BJ (cell line): ENCODE data around the gene COBL. TPM values are rescaled to one million over a fixed set of nuclear protein-coding genes. Genes with fewer than 3 reads are reported as not detected.

Experiments used
- CTCF ChIA-PET: fragments of 350-600 bp; formaldehyde crosslinking; extraction: SDS; loops from one replicate; lab custom pipeline; 2021; ENCODE audit warnings: antibody characterized with exemption, inconsistent platforms; lab: Yijun Ruan, JAX
- POLR2A ChIA-PET: fragments of 300-600 bp; sonication (Branson Sonifier 250); formaldehyde crosslinking; extraction: SDS; loops from one replicate; lab custom pipeline; 2021; ENCODE audit warnings: antibody characterized with exemption; lab: Charles Lee
- DNase-seq: peaks from one replicate; pipeline ENCODE4 v3.0.0-alpha.2; 2011; ENCODE audit warnings: low read depth
- H3K27me3 ChIP-seq: 2 replicates; pipeline ENCODE4 v1.6.0; 2011; ENCODE audit warnings: low read length; ENCODE audit not compliant: control insufficient read depth, insufficient read depth
- H3K36me3 ChIP-seq: 2 replicates; pipeline ENCODE4 v1.5.1; 2011; ENCODE audit warnings: low read length; ENCODE audit not compliant: control insufficient read depth, insufficient read depth
- H3K4me3 ChIP-seq: 2 replicates; pipeline ENCODE4 v1.5.1; 2011; ENCODE audit warnings: low read depth, mild to moderate bottlenecking, control low read depth, low read length
- polyA plus RNA-seq: library from polyadenylated mRNA; depleted of rRNA; stranded (reverse); fragments of >200 nt; gene quantifications from 2 replicates; pipeline ENCODE4 v1.2.3, GENCODE V29; 2011
- TF ChIP-seq, protein P1 (sequence below): IDR thresholded peaks from 2 replicates; pipeline ENCODE4 v1.5.1; 2011; ENCODE audit warnings: low read depth, mild to moderate bottlenecking, control low read depth, inconsistent platforms, low read length, moderate library complexity; ENCODE audit not compliant: insufficient read depth

The COBL gene
- polyA plus RNA-seq, 1 experiment, result not detected

DNA sequence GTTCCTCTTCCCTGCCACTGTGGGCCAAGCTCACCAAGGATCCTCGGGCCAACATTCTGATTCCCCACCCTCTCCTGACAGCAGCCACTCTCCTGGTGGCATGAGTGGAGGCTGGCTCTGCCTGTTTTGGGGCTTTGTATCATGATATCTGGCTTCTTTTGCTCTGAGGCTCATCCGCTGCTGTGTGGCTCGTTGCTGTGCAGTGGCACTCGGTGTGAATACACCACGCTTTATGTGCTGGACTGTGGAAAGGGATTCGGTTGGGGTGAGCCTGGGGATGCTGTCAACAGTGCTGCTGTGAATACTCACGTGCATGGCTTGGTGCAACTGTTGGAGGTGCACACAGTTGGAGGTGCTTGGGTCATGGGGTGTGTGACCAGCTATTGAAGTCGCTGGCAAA, 208.5 kb downstream of the COBL start:
- Histone ChIP-seq H3K36me3 (no peaks in the 10 kb centered on the region), H3K27me3 (peaks cover 4% of the 10 kb centered on the region; the same call in 1 of the 2 replicates), H3K4me3 (no peak overlapping the region)
- DNase-seq, result no peak
- ChIA-PET POLR2A (no interaction called here), CTCF (interaction anchor here (1.3 kb wide), 1 partner anchor 33 kb away, joined by 3 read pairs; no protein-coding TSS in a partner anchor)
- TF ChIP-seq, protein P1, sequence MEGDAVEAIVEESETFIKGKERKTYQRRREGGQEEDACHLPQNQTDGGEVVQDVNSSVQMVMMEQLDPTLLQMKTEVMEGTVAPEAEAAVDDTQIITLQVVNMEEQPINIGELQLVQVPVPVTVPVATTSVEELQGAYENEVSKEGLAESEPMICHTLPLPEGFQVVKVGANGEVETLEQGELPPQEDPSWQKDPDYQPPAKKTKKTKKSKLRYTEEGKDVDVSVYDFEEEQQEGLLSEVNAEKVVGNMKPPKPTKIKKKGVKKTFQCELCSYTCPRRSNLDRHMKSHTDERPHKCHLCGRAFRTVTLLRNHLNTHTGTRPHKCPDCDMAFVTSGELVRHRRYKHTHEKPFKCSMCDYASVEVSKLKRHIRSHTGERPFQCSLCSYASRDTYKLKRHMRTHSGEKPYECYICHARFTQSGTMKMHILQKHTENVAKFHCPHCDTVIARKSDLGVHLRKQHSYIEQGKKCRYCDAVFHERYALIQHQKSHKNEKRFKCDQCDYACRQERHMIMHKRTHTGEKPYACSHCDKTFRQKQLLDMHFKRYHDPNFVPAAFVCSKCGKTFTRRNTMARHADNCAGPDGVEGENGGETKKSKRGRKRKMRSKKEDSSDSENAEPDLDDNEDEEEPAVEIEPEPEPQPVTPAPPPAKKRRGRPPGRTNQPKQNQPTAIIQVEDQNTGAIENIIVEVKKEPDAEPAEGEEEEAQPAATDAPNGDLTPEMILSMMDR, result no peak

DNA sequence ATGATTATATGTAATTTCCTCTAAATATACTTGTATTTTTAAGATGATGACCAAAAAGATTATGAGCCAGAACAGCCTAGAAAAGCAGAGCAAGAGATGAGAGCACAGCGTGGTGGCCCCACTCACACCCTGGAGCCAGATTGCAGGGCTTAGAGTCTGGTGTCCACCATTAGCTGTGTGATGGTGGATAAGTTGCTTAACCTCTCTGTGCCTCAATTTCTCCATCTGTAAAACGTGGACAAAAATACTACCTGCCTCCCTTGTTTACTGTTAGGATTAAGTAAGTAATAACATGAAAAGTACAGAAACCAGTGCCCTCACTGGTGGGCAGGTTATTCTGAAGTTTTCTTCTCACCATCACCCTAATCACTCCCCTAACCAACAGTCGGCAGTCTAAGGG, 212.3 kb downstream of the COBL start:
- Histone ChIP-seq H3K27me3 (peaks cover 8% of the 10 kb centered on the region), H3K4me3 (no peak overlapping the region), H3K36me3 (no peaks in the 10 kb centered on the region)
- DNase-seq, result no peak
- POLR2A ChIA-PET, result no interaction called here
- TF ChIP-seq, protein P1, result no peak
- CTCF ChIA-PET, result no interaction called here

DNA sequence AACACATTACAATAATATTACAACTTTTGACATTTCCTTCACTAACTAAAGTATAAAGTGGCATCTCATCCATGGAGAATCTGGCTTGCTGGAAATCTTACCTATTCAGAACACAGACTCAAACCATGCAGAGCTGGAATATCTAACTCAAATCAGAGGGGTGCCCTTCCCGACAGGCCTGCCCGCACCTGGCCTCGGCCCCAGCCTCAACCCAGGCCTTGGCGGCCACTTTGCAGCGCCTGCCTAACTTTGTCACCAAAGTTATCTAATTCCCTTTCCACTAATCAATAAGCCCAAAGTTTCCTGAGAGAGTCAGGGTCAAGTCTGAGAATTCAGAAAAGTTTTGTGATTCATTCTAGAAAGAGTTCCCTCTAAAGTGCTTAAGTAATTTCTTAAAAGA, 212.9 kb downstream of the COBL start:
- POLR2A ChIA-PET, result no interaction called here
- CTCF ChIA-PET, result no interaction called here
- no peak overlapping the region for H3K4me3 ChIP-seq
- no peak for DNase-seq
- no peaks in the 10 kb centered on the region for H3K36me3 ChIP-seq
- peaks cover 8% of the 10 kb centered on the region for H3K27me3 ChIP-seq
- TF ChIP-seq, protein P1, result no peak

DNA sequence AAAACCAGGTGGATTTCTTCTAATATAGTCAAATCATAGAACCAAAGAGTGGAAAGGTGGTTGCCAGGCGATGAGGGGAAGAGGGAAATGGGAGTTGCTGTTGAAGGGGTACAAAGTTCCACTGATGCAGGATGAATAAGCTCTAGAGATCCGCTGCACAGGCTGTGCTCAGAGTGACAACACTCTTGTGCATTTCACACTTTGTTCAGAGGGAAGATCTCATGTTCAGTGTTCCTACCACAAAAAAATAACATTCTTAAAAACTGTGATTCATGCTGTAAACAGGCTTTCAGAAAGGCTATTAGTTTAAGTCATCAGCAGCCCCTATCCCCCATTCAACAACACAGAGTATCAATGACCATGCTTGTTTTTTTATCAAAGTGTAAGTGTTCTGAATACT, 213.8 kb downstream of the COBL start:
- CTCF ChIA-PET, result no interaction called here

DNA sequence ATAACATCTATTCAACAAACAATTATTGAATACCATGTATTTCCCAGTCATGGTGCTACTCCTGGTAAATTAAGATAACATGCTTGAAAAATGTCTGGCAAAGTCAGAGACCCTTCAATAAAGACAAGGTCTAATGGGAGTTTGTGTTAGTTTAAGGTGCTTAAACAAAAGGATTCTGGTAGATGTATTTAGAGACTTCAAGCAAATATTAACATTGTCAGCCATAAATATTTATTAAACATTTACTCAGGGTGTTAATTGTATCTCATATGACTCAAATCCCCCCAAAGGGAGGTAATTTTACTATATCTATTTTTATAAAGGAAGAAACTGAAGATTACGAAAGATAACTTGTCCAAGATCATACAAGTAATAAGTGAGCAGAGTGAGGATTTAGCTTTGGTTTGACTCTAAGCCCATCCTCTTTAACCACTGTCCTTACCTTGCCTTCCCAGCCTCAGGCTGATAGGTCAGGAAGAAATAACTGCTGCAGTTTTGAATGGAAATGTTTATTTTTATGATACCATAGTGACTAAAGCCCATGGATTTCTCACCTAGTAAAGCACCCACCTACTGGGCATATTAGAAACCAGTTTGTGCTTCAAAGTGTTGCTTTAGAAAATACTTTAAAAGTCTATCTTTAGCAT, 215.4 kb downstream of the COBL start:
- Histone ChIP-seq H3K27me3 (peaks cover 4% of the 10 kb centered on the region), H3K4me3 (no peak overlapping the region), H3K36me3 (no peaks in the 10 kb centered on the region)
- POLR2A ChIA-PET, result no interaction called here
- TF ChIP-seq, protein P1, result no peak
- no peak for DNase-seq
- CTCF ChIA-PET, result no interaction called here

More for the DNA sequence above, 213.8 kb downstream of the COBL start:
- TF ChIP-seq, protein P1, result no peak
- DNase-seq, result no peak
- POLR2A ChIA-PET, result no interaction called here
- Histone ChIP-seq H3K36me3 (no peaks in the 10 kb centered on the region), H3K27me3 (peaks cover 6% of the 10 kb centered on the region), H3K4me3 (no peak overlapping the region)
